GM13977 (cell line): ENCODE data around the gene FLNA.
A peak's percentile ranks its signal among the peaks of the same experiment; 100 is the strongest.

Experiments
- DNase-seq: peaks from one replicate; pipeline ENCODE4 v3.0.0; 2012; ENCODE audit warnings: low spot score
- CTCF ChIP-seq: IDR thresholded peaks from 2 replicates; pipeline ENCODE4 v1.5.1; 2012; ENCODE audit warnings: mild to moderate bottlenecking, control low read depth; ENCODE audit not compliant: insufficient read depth; ENCODE audit errors: extremely low read depth, missing control alignments
- in situ Hi-C: fragments of 300-500 bp; cut with MboI; formaldehyde crosslinking; loops from one replicate; pipeline ENCODE4 v1.12.0; 2022; ENCODE audit warnings: low sequenced_read_pairs, low pct_unique_long_range_greater_than_20kb, mixed read lengths, inconsistent platforms; ENCODE audit not compliant: unreplicated experiment

FLNA gene

GRCh38 chrX:154371789-154372300, 2.6 kb downstream of the FLNA start:
- in situ Hi-C loops = no loop called here
- DNase-seq = no peak
- TF ChIP-seq CTCF = no peak

GRCh38 chrX:154371017-154371788, 3.2 kb downstream of the FLNA start:
- peak; percentile 92 for DNase-seq
- in situ Hi-C loops = no loop called here
- TF ChIP-seq CTCF = no peak

- peak; percentile 45 for DNase-seq
- in situ Hi-C loops = no loop called here
- TF ChIP-seq CTCF = no peak
These were observed 4.0 kb downstream of the FLNA start for GRCh38 chrX:154370300-154371016.

GRCh38 chrX:154369449-154370299, 4.8 kb downstream of the FLNA start:
- DNase-seq = peak; percentile 57
- in situ Hi-C loops = no loop called here
- TF ChIP-seq CTCF = no peak

GRCh38 chrX:154368630-154369448, 5.6 kb downstream of the FLNA start:
- in situ Hi-C loops = no loop called here
- no peak for TF ChIP-seq CTCF
- peak; percentile 80 for DNase-seq
